Measurements from ENCODE around the gene EHF. TPM values are rescaled to one million over a fixed set of nuclear protein-coding genes. Genes with fewer than 3 reads are reported as not detected.
A peak's percentile ranks its signal among the peaks of the same experiment; 100 is the strongest.

EHF gene
- total and polyA plus RNA-seq, 9 of the 15 experiments (the other 6 are each of a cell fraction or from before 2014, with no cell fraction given): 0.04 to 0.54 (median 0.37) TPM

DNA sequence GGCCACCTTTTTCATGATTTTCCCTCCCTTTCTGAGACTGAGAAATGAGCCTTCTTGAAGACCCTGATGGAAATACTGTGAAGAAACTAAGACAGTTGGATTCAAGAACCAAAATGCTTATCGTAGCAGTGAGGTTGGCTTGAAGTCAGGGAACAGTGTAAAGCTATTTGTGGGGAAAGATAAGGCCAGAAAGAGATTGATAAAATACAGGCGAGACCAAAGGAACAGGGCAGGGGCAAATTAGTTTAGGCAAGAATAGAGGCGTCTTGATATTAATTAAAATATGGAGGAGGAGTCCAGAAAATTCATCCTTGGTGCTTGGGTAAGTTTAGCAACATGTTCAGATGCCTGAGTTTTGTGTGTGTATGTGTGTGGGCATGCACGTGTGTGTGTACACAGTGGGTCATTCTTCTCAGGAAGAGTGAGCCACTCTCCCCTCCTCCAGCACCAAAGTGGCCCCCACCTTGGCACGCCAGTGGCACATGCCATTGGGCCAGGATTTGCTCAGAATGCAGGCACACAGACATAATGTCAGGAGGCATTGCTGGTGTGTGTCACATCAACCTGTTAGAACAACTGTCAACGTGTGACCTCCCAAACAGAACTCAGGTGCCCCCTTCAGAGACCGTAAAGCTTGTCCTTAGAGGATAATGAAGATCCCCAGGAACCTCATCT, 3.9 kb upstream of the EHF start (continued):
- TF ChIP-seq PTTG1 (tag; IDR thresholded peaks at IDR 0.05; ENCODE audit: low read depth) (0 out of 2 replicates have a peak, but pooled peaks have one; percentile 22), CBX2 (IDR thresholded peaks at IDR 0.05; ENCODE audit: insufficient read depth, low read length, poor library complexity, severe bottlenecking) (no peak), GTF2E2 (tag; IDR thresholded peaks at IDR 0.05) (no peak), HOXB6 (CRISPR knock-in tag; IDR thresholded peaks at IDR 0.05; ENCODE audit: borderline replicate concordance) (no peak), ZSCAN32 (CRISPR knock-in tag; IDR thresholded peaks at IDR 0.05) (no peak), NR3C1 (CRISPR knock-in tag; IDR thresholded peaks at IDR 0.05) (no peak), NFYB (IDR thresholded peaks at IDR 0.05; ENCODE audit: extremely low read depth, insufficient read length) (no peak), POU5F1 (IDR thresholded peaks at IDR 0.05; ENCODE audit: borderline replicate concordance, low read depth, low read length, partially characterized antibody) (no peak)
- TF ChIP-seq, protein P1, sequence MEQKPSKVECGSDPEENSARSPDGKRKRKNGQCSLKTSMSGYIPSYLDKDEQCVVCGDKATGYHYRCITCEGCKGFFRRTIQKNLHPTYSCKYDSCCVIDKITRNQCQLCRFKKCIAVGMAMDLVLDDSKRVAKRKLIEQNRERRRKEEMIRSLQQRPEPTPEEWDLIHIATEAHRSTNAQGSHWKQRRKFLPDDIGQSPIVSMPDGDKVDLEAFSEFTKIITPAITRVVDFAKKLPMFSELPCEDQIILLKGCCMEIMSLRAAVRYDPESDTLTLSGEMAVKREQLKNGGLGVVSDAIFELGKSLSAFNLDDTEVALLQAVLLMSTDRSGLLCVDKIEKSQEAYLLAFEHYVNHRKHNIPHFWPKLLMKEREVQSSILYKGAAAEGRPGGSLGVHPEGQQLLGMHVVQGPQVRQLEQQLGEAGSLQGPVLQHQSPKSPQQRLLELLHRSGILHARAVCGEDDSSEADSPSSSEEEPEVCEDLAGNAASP (IDR thresholded peaks at IDR 0.05): no peak
- TF ChIP-seq, protein P2, sequence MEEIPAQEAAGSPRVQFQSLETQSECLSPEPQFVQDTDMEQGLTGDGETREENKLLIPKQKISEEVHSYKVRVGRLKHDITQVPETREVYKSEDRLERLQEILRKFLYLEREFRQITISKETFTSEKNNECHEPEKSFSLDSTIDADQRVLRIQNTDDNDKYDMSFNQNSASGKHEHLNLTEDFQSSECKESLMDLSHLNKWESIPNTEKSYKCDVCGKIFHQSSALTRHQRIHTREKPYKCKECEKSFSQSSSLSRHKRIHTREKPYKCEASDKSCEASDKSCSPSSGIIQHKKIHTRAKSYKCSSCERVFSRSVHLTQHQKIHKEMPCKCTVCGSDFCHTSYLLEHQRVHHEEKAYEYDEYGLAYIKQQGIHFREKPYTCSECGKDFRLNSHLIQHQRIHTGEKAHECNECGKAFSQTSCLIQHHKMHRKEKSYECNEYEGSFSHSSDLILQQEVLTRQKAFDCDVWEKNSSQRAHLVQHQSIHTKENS (CRISPR knock-in tag; IDR thresholded peaks at IDR 0.05): no peak
- TF ChIP-seq, protein P3, sequence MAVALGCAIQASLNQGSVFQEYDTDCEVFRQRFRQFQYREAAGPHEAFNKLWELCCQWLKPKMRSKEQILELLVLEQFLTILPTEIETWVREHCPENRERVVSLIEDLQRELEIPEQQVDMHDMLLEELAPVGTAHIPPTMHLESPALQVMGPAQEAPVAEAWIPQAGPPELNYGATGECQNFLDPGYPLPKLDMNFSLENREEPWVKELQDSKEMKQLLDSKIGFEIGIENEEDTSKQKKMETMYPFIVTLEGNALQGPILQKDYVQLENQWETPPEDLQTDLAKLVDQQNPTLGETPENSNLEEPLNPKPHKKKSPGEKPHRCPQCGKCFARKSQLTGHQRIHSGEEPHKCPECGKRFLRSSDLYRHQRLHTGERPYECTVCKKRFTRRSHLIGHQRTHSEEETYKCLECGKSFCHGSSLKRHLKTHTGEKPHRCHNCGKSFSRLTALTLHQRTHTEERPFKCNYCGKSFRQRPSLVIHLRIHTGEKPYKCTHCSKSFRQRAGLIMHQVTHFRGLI (CRISPR knock-in tag; IDR thresholded peaks at IDR 0.05): no peak
- TF ChIP-seq, protein P4, sequence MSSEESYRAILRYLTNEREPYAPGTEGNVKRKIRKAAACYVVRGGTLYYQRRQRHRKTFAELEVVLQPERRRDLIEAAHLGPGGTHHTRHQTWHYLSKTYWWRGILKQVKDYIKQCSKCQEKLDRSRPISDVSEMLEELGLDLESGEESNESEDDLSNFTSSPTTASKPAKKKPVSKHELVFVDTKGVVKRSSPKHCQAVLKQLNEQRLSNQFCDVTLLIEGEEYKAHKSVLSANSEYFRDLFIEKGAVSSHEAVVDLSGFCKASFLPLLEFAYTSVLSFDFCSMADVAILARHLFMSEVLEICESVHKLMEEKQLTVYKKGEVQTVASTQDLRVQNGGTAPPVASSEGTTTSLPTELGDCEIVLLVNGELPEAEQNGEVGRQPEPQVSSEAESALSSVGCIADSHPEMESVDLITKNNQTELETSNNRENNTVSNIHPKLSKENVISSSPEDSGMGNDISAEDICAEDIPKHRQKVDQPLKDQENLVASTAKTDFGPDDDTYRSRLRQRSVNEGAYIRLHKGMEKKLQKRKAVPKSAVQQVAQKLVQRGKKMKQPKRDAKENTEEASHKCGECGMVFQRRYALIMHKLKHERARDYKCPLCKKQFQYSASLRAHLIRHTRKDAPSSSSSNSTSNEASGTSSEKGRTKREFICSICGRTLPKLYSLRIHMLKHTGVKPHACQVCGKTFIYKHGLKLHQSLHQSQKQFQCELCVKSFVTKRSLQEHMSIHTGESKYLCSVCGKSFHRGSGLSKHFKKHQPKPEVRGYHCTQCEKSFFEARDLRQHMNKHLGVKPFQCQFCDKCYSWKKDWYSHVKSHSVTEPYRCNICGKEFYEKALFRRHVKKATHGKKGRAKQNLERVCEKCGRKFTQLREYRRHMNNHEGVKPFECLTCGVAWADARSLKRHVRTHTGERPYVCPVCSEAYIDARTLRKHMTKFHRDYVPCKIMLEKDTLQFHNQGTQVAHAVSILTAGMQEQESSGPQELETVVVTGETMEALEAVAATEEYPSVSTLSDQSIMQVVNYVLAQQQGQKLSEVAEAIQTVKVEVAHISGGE (CRISPR knock-in tag; IDR thresholded peaks at IDR 0.05): no peak
- TF ChIP-seq, protein P5, sequence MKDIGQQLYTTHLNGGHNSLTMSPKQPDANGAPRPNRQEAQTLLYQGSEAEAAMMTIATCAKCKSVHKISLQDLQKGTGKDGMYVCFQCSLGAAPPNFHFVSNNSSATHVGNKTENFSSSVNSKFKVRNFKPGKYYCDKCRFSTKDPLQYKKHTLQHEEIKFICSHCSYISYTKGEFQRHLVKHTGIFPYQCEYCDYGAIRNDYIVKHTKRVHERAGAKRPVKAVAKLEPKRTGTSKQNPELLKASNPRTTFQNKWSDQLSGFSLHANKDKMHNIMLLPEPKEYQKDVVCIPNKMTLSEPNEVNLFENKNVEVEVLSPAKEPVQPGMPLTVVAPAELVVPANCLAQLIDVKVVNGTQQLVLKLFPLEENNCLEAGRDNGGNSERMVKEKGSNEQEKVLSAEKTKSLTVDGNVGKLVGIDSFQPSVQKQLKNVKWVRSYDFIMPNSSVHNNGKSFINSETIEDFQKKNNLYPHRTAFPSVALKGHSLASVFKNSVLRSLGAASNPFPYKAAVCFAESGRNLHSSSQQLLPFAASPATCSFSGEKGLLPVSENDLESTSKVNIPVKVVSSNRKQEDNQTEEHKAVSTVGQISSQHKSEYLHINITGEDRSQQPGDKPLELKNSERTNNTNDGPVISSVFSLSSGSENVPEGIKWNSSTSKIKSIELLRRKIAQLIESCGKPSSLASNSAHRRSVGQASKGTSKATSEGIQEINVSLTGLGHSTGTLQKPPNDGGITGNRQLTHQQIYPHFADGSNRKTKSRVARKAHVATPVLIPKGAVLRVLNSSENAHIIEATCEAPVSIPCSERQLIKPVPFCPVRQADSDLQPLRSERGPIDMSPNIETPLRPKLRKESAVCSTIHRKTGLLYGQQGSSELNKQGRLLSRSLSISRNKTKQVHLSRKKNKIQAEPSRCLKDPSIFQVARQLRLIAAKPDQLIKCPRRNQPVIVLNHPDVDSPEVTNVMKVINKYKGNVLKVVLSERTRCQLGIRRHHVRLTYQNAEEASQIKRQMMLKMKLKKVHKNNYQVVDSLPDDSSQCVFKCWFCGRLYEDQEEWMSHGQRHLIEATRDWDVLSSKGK (CRISPR knock-in tag; IDR thresholded peaks at IDR 0.05): no peak

Measured in K562 (cell line).